ENCODE measurements around the gene ANAPC7.
"Not testable (repeated sequence)": the region's sequence is repeated elsewhere in the genome, so short reads cannot be mapped to it uniquely, and the experiment has no call there.

Gene ANAPC7

DNA sequence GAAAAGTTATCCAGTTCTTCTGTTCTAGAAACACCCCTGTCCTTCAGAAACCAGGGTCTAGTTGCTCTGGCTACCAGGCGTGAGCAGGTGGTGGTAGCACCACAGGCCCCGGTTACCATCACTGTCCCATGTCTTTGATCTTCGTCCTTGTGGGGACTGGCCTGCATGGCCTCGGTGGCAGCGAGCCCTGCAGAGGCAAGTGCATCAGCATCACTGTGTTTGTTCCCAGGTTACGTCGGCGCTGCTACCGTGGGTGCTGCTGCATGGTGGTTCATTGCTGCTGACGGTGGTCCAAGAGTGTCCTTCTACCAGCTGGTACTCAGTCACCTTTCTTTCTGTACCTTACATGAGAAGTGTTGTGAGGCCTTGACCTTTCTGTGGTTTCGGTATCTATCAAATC is 58.9 kb downstream of the ANAPC7 start:
- Histone ChIP-seq H3K4me1 (peaks cover 3% of the 10 kb centered on the region), H3K27ac (no peak overlapping the region), H2AFZ (no peak overlapping the region), H3K27me3 (ENCODE audit: control insufficient read depth, insufficient read depth, low read length) (no peaks in the 10 kb centered on the region), H3K4me2 (ENCODE audit: low read length) (no peak overlapping the region), H3K36me3 (ENCODE audit: control insufficient read depth, insufficient read depth, low read length) (no peaks in the 10 kb centered on the region), H3K79me2 (no peaks in the 10 kb centered on the region), H3K4me3 (ENCODE audit: low read depth, low read length) (no peak overlapping the region), H3K9me3 (ENCODE audit: control insufficient read depth, low read length) (no peaks in the 10 kb centered on the region), H3K9ac (no peak overlapping the region)
- TF ChIP-seq, protein P1, sequence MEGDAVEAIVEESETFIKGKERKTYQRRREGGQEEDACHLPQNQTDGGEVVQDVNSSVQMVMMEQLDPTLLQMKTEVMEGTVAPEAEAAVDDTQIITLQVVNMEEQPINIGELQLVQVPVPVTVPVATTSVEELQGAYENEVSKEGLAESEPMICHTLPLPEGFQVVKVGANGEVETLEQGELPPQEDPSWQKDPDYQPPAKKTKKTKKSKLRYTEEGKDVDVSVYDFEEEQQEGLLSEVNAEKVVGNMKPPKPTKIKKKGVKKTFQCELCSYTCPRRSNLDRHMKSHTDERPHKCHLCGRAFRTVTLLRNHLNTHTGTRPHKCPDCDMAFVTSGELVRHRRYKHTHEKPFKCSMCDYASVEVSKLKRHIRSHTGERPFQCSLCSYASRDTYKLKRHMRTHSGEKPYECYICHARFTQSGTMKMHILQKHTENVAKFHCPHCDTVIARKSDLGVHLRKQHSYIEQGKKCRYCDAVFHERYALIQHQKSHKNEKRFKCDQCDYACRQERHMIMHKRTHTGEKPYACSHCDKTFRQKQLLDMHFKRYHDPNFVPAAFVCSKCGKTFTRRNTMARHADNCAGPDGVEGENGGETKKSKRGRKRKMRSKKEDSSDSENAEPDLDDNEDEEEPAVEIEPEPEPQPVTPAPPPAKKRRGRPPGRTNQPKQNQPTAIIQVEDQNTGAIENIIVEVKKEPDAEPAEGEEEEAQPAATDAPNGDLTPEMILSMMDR (IDR thresholded peaks at IDR 0.05) = no peak

DNA sequence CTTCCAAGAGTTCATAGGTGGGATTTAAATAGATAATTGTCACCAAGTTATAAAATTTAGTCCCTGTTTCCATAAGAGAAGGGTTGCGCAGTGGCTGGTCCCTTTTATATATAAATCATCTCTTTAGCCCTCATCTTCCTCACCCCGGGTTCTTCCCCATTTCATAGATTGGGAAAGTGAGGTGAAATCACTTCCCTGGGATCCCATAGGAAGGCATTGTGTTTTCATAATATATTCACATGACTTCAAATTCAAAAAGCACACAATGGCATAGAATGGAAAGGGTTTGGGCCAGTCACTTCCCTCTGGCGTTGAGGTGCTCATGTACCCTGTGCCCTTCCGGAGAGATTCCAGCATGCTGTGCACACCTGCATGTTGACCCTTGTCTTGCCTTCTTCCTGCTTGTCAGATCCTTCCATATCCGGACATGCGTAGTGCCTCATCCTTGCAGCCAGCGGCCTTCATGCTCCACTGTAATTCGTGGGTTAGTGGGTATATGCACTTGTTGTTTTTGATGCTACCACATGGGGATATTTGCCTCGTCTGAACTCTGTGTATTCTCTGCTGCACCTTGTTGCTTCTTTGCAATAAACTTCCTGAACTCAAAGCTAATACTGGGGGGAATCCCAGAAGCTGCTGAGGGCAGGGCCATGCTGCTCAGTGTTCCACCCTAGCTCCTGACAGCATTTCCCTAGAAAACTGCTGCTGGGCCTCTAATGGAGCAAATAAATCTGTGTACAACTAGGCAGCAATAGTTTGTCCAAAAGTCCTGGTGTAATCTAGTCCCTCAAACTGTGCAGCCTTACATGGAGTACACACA is 59.6 kb downstream of the ANAPC7 start:
- Histone ChIP-seq H3K9ac (no peak overlapping the region), H3K79me2 (peaks cover 1% of the 10 kb centered on the region), H3K4me3 (ENCODE audit: low read depth, low read length) (no peak overlapping the region), H2AFZ (no peak overlapping the region), H3K36me3 (ENCODE audit: control insufficient read depth, insufficient read depth, low read length) (no peaks in the 10 kb centered on the region), H3K27me3 (ENCODE audit: control insufficient read depth, insufficient read depth, low read length) (no peaks in the 10 kb centered on the region), H3K9me3 (ENCODE audit: control insufficient read depth, low read length) (no peaks in the 10 kb centered on the region), H3K27ac (no peak overlapping the region), H3K4me1 (peaks cover 3% of the 10 kb centered on the region), H3K4me2 (ENCODE audit: low read length) (no peak overlapping the region)
- TF ChIP-seq, protein P1 (IDR thresholded peaks at IDR 0.05) = no peak

- H3K4me2 ChIP-seq (ENCODE audit: low read length) = no peak overlapping the region
- no peak overlapping the region for H3K27ac ChIP-seq
- no peak overlapping the region for H2AFZ ChIP-seq
- H3K4me1 ChIP-seq = peaks cover 3% of the 10 kb centered on the region
- H3K9ac ChIP-seq = no peak overlapping the region
- H3K27me3 ChIP-seq (ENCODE audit: control insufficient read depth, insufficient read depth, low read length) = no peaks in the 10 kb centered on the region
- H3K4me3 ChIP-seq (ENCODE audit: low read depth, low read length) = no peak overlapping the region
- no peaks in the 10 kb centered on the region for H3K36me3 ChIP-seq (ENCODE audit: control insufficient read depth, insufficient read depth, low read length)
- H3K9me3 ChIP-seq (ENCODE audit: control insufficient read depth, low read length) = no peaks in the 10 kb centered on the region
- TF ChIP-seq, protein P1 (IDR thresholded peaks at IDR 0.05) = no peak
- peaks cover 3% of the 10 kb centered on the region for H3K79me2 ChIP-seq
These were observed 60.4 kb downstream of the ANAPC7 start for GRCh38 chr12:110343114-110343513.

DNA sequence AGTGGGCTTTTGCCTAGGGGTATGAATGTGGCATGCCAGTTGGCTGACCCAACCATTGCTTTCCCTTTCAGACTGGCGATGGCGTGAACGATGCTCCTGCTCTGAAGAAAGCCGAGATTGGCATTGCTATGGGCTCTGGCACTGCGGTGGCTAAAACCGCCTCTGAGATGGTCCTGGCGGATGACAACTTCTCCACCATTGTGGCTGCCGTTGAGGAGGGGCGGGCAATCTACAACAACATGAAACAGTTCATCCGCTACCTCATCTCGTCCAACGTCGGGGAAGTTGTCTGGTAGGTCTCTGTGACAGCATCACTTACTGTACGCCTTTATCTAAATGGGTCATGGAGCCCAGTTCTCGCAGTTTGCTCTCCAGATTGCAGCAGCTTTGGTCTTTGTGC is 61.4 kb downstream of the ANAPC7 start:
- H3K4me1 ChIP-seq = peaks cover 3% of the 10 kb centered on the region
- no peaks in the 10 kb centered on the region for H3K27me3 ChIP-seq (ENCODE audit: control insufficient read depth, insufficient read depth, low read length)
- no peaks in the 10 kb centered on the region for H3K9me3 ChIP-seq (ENCODE audit: control insufficient read depth, low read length)
- H3K27ac ChIP-seq = no peak overlapping the region
- TF ChIP-seq, protein P1 (IDR thresholded peaks at IDR 0.05) = no peak
- no peaks in the 10 kb centered on the region for H3K36me3 ChIP-seq (ENCODE audit: control insufficient read depth, insufficient read depth, low read length)
- no peak overlapping the region for H2AFZ ChIP-seq
- H3K9ac ChIP-seq = no peak overlapping the region
- H3K4me3 ChIP-seq (ENCODE audit: low read depth, low read length) = no peak overlapping the region
- H3K4me2 ChIP-seq (ENCODE audit: low read length) = no peak overlapping the region
- peaks cover 3% of the 10 kb centered on the region for H3K79me2 ChIP-seq

DNA sequence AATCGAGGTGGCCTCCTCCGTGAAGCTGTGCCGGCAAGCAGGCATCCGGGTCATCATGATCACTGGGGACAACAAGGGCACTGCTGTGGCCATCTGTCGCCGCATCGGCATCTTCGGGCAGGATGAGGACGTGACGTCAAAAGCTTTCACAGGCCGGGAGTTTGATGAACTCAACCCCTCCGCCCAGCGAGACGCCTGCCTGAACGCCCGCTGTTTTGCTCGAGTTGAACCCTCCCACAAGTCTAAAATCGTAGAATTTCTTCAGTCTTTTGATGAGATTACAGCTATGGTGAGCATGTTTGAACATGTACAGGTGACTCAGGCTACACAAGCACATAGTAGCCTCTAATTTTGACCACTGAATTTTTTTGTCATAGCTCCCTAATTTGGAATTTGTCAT is 62.8 kb downstream of the ANAPC7 start:
- H3K9me3 ChIP-seq (ENCODE audit: control insufficient read depth, low read length) = no peaks in the 10 kb centered on the region
- H3K4me3 ChIP-seq (ENCODE audit: low read depth, low read length) = no peak overlapping the region
- TF ChIP-seq, protein P1 (IDR thresholded peaks at IDR 0.05) = no peak
- H3K4me2 ChIP-seq (ENCODE audit: low read length) = no peak overlapping the region
- H3K27me3 ChIP-seq (ENCODE audit: control insufficient read depth, insufficient read depth, low read length) = no peaks in the 10 kb centered on the region
- H3K9ac ChIP-seq = no peak overlapping the region
- peaks cover 3% of the 10 kb centered on the region for H3K79me2 ChIP-seq
- H2AFZ ChIP-seq = no peak overlapping the region
- no peaks in the 10 kb centered on the region for H3K36me3 ChIP-seq (ENCODE audit: control insufficient read depth, insufficient read depth, low read length)
- H3K4me1 ChIP-seq = peaks cover 3% of the 10 kb centered on the region
- no peak overlapping the region for H3K27ac ChIP-seq

- not testable (repeated sequence) for H3K4me2 ChIP-seq (ENCODE audit: low read length); H3K36me3 ChIP-seq (ENCODE audit: control insufficient read depth, insufficient read depth, low read length); H3K4me1 ChIP-seq; H3K27me3 ChIP-seq (ENCODE audit: control insufficient read depth, insufficient read depth, low read length); H3K9me3 ChIP-seq (ENCODE audit: control insufficient read depth, low read length); H2AFZ ChIP-seq; H3K79me2 ChIP-seq; H3K4me3 ChIP-seq (ENCODE audit: low read depth, low read length); H3K9ac ChIP-seq; H3K27ac ChIP-seq
These were observed 63.2 kb downstream of the ANAPC7 start for GRCh38 chr12:110340261-110340660.
